GM18502 (cell line): Measurements from ENCODE around the gene NKAIN4.

Experiments used
- ATAC-seq: cut with Tn5 transposase; IDR thresholded peaks from one replicate; pipeline ENCODE4 v1.9.1; 2021; ENCODE audit warnings: mild to moderate bottlenecking; ENCODE audit not compliant: unreplicated experiment, poor library complexity

Gene NKAIN4

DNA sequence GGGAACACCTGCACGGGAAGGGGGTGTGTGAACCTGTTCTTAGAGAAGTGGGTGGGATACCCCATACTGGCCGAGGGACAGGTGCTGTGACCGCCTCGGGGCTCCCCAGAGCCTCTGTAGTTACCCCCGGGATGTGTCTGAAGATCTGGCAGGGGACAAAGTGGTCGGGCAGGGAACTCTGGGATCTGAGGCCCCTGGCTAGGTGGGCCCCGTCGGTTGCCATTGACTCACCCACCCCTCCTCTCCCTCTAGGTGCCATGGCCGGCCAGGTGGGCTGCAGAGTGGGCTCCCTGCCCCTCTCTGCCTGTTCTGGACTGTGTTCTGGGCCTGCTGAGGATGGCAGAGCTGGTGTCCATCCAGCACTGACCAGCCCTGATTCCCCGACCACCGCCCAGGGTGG lies 14.3 kb downstream of the NKAIN4 start:
- no peak for ATAC-seq

DNA sequence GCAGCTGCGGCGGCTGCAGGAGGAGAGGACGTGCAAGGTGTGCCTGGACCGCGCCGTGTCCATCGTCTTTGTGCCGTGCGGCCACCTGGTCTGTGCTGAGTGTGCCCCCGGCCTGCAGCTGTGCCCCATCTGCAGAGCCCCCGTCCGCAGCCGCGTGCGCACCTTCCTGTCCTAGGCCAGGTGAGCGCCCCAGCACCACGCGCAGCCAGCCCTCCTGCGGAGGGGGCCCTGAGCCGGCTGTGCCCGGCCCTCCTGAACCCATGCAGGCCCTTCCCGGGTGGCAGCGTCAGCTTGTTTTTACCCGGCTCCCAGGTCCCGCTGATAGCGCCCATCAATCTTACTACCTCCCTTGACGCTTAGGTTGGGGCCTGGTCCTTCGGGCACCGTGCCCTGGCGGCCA lies 14.8 kb downstream of the NKAIN4 start:
- ATAC-seq = no peak

DNA sequence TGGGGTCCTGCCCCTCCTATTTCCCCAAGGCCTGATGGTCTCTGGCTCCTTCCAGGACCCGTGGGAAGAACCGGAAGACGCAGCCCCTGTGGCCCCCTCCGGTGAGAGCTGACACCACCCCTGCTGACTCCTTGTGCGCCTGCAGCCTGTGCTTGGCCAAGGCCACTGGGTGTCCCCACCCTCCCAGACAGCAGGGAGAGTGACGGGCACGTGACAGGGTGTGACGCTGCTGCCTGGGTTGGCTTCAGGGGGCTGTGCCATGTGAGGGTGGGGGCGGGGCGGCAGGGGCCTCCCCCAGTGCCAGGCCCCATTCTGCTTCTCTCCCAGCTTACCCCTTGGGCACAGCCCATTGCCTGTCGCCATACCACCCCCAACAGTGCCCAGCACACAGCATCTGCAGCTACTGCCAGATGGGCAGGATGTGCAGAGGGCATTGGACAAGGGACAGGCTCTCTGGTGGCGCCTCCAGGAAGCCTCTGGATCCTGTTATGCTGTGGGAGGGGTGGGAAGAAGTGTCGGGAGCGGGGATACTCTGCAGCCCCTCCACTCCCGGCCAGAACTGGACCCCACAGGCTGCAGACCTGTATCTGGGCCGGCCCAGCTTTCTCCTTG lies 15.6 kb downstream of the NKAIN4 start:
- ATAC-seq = no peak

DNA sequence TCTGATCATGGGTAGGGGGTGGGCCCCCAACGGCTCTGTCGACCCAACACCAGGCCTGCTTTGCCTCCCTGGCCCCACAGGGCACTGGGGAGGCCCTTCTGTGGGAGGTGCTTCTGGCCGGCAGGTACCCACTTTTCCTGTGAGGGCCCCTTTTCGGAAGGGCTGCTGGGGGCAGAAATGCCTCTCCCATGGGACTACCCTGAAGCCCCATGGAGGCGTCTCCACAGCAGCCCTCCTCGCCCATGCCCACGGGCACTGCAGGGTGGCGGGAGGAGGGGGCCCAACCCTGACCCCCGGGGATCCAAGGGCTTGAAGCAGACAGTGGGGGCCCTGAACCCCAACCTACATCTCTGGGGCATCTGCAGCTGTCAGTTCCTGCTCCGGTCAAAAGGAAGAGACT lies 16.2 kb downstream of the NKAIN4 start:
- ATAC-seq = no peak

DNA sequence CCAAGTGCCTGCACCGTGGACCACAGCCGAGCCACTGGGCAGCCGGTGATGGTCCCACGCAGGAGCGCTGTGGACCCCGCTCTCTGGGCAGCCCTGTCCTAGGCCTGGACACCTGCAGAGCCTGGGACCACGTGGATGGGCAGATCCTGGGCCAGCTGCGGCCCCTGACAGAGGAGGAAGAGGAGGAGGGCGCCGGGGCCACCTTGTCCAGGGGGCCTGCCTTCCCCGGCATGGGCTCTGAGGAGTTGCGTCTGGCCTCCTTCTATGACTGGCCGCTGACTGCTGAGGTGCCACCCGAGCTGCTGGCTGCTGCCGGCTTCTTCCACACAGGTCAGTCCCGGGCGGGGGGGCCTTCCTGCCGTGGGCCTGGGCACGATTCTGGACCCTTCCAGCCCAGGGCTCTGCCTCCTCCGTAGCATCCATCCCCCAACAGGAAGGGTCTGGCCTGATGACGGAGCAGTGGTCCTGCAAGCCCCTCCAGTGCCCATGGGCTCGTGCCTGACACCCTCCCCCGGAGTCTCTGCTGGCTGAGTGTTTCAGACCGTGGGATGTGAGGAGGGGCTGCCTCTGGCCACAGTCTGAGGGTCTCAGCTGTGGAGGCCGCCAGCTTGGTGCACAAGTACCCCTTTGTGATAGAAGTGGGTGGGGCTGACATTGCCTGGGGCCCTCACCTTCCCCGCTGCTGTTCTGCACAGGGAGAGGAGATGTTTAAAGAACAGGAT lies 18.0 kb downstream of the NKAIN4 start:
- ATAC-seq = no peak

DNA sequence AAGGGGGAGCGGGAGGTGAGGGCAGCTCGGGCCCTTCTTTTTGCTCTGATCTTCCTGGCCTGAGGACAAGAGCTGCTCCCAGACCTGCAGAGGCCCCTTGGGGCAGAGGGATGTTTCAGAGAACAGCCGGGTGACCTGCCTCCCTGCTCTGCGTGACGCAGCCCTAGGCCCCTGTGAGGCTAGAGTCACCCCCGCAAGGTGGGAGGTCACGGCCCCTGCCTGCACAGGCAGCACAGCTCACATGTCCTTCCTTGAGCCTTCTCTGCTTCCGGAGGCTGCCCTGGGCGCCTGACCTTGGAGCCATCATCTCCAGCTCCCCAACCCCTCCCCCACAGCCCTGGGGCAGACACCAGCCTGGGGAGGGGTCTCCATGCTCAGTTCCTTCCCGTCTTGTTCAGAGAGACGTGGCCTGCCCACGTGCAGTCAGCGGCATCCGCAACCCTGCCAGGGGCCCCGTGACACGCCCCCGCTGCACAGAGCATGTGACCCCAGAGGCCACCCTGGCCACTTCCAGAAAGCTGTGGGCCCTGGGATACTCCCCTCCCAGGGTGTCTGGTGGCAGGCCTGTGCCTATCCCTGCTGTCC lies 18.8 kb downstream of the NKAIN4 start, which contains the start of gene BIRC7:
BIRC7 (plus strand) TSS at position 507 of the 585 bp plus-strand sequence. CDS start 192 bp downstream, outside the sequence.
- no peak for ATAC-seq

DNA sequence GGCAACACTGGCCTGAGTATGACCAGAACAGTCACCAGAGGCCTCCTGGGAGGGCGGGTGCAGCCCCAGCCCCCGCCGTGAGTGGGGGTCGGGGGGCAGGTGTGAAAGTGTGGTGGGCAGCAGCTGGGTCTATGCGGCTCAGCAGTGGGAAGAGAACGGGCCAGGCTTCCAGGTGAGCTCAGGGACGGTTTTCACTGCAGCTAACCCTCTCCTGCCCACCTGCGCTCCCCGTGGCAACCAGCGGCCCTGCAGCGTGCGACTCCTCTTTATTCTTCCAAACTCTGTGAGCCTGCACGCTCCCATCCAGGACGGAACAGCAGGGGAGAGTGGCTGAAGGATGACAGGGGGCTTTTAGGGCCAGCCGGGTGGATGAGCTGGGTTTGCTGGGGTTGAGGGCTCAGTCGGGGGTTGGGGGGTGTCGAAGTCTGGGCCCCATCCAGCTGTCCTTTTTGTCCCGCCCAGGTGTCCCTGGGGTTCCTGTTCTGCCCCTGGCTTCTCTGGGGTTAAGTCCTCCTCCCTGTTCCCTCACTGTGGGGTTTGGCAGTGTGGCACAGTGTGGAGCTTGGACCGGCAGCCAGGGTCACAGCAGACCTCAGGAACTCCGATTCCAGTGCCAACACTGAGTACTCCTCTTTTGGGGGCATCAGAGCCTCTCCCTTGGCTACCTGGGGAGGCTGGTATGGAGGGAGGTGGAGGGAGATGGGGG lies 19.4 kb downstream of the NKAIN4 start:
- ATAC-seq = no peak

DNA sequence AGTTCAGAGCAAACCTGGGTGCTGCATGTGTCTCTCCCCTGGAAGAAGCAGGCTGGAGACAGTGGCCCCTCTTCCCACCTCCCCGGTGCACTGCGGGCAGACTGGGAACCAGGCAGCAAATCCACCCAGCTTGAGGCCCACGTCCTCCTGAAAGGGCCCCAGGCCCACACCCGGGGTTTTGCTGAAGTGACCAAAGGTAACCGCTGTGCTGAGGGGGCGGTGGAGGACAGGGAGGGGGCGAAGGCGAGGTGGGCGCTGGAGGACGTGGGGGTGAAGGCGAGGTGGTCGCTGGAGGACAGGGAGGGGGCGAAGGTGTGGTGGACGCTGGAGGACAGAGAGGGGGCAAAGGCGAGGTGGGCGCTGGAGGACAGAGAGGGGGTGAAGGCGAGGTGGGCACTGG lies 20.3 kb downstream of the NKAIN4 start:
- ATAC-seq = no peak

DNA sequence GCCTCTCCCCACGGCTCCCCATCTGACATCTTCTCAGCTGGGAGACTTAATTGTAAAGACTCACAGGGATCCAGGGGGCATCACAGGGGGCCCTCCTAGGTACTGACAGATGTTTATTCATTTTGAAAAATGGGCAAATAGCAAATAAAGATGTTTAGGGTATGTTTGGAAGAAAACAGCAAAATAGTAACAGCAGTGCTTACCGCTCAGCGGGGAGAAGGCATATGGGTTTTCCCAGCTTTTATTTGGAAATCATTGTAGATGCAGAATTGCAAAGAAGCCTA lies 21.3 kb downstream of the NKAIN4 start:
- ATAC-seq = no peak

DNA sequence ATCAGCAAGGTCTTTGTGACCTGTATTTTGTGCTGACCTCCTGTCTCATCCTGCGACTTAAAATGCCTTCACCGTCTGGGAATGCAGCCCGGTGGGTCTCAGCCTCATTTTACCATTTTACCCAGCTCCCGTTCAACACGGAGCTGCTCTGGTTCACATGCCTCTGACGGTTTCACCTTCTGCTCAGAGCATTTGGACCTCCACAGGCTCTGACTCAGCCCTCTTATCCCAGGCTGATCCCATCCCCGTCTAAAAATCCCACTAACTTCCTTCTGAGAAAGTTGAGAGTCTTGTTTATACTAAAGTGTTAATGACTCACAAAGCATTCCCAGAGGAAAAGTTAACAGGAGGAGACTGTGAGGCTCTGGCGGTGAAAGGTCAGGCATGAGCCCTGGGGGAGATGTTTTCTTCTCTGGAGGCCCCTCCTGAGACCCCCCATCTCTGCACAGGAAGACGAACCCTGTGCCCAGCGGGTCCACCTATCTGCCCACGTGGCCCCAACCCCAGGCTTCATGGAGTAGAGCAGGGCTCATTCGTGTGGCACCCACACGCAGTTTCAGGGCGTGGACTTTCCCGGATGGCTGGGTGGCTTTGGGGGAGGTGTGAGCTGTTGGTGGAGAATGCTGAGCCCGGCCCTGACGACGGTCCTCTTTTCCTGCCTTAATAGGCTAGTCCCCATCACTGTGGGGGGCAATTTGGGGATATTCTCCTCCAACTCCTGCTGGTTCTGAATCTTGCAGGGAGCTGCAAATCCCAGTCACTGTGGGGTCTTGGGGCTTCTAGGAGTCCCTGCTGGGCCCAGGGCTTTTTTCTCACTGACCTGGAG lies 21.8 kb downstream of the NKAIN4 start:
- no peak for ATAC-seq

DNA sequence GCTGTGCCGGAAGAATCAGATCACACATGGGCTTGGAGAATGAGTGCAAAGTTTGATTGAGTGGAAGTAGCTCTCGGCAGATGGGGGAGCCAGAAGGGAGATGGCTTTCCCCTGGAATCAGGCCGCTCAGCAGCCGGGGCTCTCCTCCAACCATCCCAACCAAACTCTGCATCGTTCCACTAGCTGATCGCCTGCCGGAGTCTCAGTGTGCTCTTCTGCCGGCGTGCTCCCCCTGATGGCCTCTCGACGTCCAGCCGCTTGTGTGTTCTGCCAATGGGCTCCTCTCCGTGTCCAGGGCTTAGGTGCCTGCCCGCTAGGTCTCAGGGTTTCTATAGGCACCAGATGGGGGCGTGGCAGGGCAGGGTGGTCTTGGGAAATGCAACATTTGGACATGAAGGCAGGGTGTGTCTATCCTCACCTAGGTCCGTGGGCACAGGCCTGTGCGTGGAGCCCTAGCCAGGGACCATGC lies 23.4 kb downstream of the NKAIN4 start:
- ATAC-seq = no peak

DNA sequence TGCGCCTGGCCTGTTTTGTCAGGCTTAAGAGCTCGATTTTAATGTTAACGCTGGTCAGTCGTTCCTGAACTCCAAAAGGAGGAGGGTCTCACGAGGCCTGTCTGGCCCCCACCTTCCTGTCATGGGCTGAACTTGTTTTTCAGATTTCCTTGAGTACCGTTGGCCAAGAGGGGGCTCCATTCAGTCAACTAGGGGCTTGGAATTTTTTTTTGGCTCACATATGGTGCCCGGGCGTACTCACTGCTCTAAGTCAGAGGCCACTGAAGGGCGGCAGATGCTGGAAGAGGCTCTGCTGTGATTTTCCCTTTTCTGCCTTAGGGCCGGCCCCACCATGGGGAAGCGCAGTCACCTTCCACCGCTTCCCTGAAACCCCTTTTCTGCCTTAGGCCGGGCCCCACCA lies 25.5 kb downstream of the NKAIN4 start:
- ATAC-seq = no peak

DNA sequence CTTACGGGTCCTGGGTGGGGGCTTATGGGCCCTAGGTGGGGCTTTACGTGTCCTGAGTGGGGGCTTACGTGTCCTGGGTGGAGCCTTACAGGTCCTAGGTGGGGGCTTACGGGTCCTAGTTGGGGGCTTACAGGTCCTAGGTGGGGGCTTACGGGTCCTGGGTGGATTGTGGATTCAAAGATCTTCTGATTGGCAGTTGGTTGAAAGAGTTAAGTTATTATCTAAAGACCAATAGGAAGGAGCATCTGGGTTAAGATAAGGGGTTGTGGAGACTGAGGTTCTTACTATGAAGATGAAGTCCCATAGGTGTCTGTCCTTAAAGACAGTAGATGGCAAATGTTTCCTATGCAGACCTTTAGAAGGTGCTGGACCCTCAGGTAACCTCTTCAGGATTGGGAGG lies 27.0 kb downstream of the NKAIN4 start:
- ATAC-seq = no peak

DNA sequence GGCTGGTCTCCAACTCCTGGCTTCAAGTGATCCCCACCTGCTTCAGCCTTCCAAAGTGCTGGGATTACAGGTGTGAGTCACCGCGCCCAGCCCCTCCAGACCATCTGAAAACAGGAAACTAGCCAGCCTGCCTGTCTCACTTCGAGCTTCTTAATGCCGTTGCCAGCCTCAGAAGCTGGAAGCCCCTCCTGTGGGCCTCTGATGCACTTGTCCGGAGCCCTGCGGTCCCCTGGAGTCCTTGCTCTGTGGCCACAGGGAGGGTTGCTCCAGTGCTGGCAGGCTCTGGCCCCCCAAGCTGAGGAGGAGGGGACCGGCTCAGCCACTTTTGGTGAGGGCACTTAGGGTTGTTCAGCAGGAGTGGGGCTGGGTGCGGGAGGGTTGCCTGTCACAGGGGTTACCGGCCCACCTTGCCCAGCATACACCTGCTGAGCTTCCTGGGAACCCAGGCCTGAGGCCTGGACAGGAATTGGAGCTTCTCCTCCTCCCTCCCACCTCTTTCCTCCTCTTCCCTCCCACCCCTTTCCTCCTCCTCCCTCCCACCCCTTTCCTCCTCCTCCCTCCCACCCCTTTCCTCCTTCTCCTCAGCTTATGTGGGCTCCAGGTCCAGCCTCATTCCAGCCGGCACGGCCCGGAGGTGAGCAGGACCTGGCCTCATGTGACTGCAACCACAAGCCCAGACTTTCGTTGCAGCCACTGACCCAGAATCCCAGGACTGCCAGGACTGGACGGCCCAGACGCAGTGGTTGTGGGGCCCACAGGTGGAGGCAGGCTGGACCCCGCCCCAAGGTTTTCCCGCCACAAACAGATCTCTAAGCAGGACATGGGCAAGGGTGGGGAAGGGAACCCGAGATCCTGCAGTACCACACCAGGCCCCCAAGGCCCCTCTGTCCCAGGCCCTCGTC lies 28.0 kb downstream of the NKAIN4 start:
- no peak for ATAC-seq

DNA sequence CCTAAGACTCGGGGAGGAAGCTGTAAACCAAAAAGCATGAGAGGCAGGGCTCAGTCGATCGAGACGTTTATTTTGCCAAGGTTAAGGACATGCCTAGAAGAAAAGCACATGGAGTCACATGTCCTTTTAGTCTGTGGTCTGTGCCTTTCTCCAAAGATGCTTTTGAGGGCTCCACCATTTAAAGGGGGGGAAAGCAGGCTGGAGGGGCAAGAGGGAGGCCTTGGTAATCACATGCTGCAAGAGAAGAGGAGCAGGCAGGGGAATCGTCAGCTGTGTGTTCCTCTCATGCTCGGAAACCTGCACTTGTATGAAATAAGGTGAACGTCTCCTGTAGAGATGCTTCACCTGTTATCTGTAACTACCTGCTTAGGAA lies 29.2 kb downstream of the NKAIN4 start:
- ATAC-seq = no peak

DNA sequence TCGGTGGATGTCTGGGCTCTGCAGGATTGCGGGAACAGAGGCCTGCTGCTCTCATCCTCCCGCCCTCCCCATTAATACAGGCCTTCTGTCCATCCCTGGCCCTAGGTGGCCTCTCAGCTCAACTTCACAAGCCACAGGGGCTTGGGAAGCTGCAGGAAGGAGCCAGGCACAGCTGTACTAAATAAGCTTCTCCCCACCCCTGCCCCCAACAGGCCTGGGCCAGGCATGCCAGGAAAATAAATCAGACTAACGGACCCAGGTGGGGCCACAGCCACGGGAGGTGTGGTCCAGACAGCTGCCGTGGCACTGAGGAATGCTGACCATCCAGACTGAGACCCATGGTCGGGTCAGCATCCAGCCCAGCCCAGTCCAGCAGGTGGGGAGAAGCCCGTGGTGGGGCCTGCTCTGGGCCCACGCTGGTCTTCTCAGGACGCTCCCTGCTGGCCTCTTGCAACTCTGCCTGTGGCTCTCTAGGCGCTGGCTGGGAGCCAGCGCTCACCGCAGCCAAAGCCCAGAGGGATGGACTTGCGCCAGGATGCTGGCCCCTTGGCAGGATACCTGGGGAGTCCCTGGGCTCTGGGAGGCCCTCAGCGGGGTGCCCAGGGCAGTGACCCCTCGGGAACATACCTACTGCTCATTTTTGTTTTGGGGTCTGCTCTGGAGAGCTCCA lies 29.7 kb downstream of the NKAIN4 start:
- ATAC-seq = no peak

DNA sequence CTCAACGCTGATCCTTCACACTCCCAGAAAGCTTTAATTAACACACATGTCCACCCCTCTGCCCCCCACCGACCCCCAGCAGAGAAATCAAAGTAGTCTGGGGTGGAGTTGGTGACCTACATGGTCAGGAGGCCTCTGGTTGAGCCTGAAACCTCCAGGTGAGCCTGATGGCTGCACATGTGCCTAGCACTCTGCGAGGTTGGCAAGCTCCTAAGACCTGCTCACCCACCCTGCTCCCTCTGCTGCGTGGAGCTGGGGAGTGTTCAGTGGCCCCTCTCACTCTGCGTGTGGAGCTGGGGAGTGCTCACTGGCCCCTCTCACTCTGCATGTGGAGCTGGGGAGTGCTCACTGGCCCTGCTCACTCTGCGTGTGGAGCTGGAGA lies 30.4 kb downstream of the NKAIN4 start:
- ATAC-seq = no peak

DNA sequence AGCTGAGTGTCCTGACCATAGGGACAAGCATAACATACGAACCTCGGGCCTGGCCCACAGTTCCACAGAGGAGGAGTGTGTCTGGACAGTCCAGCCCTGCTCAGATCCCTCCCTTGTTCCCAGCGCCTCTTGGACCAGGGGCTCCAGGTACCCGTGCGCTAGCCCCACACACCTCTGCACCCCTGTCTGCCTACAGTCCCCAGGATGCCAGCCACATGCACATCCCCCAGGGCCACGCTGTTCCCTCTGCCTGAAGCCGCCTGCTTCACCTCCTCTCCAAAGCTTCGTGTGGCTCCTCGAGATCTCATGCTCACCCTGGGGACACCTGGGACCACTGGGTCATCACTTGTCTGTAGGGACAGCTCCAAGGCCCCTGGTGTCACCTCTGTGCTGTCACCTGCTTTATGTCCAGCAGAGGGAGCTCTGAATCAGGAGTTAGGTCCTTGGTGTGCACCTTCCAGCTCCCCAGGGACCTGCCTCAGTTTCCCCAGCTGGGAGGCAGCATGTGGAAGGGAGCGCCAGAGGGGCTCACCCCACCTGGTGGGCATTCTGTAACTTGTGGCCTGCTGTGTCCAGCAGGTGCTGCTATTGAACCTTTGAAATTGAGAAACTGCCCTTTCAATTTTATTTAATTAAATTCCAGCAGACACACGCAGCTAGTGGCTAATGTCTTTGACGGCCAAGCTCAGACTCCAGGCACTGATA lies 31.0 kb downstream of the NKAIN4 start:
- no peak for ATAC-seq
